ENCODE data around the gene VWA7. TPM values are rescaled to one million over a fixed set of nuclear protein-coding genes. Genes with fewer than 3 reads are reported as not detected.
"Not testable (repeated sequence)": the region's sequence is repeated elsewhere in the genome, so short reads cannot be mapped to it uniquely, and the experiment has no call there.

Gene VWA7
- total and polyA plus RNA-seq, 4 donors, result 1.8 to 4.3 (median 3.4) TPM

- not testable (repeated sequence) for H3K36me3 ChIP-seq (ENCODE audit: control insufficient read depth, insufficient read depth, low read length); DNase-seq (ENCODE audit: low read depth in 4 of 6, low spot score in 6 of 6); H3K27ac ChIP-seq (ENCODE audit: low read depth, low read length); H3K27me3 ChIP-seq (ENCODE audit: control insufficient read depth, insufficient read depth, low read length); H3K9me3 ChIP-seq (ENCODE audit: control insufficient read depth, insufficient read depth, low read length)
- Histone ChIP-seq H3K4me3 (ENCODE audit: low read depth, low read length) (peak overlapping the region; percentile 43), H3K4me1 (ENCODE audit: control insufficient read depth, insufficient read depth, low read length) (peaks cover 40% of the 10 kb centered on the region)
- 85% methylated on average over 5 of the region's 8 CpGs for WGBS (ENCODE audit: insufficient coverage)
These were observed 40.9 kb upstream of the VWA7 start for GRCh38 chr6:31817929-31818511.

- 82% methylated on average over 7 of the region's 37 CpGs for WGBS (ENCODE audit: insufficient coverage)
- H3K4me1 ChIP-seq (ENCODE audit: control insufficient read depth, insufficient read depth, low read length), result peaks cover 35% of the 10 kb centered on the region
- not testable (repeated sequence) for DNase-seq (ENCODE audit: low read depth in 4 of 6, low spot score in 6 of 6)
These were observed 40.2 kb upstream of the VWA7 start for GRCh38 chr6:31817133-31817928.

GRCh38 chr6:31815025-31815838 is 38.1 kb upstream of the VWA7 start, which contains the start of the genes HSPA1A and HSPA1L:
HSPA1A (plus strand) TSS chr6:31815543; CDS start chr6:31815757, 214 bp downstream.
HSPA1L (minus strand) TSS chr6:31815283; CDS start chr6:31811972, 3,311 bp downstream.
- peak; percentile 93 to 99 (median 98) for DNase-seq (ENCODE audit: low read depth in 4 of 6, low spot score in 6 of 6)
- H3K4me3 ChIP-seq (ENCODE audit: low read depth, low read length), result peak within 1 kb of the TSS; percentile 77
- no peaks in the 10 kb centered on the region for H3K9me3 ChIP-seq (ENCODE audit: control insufficient read depth, insufficient read depth, low read length)
- 0% methylated on average over 45 of the region's 56 CpGs for WGBS (ENCODE audit: insufficient coverage)
- H3K36me3 ChIP-seq (ENCODE audit: control insufficient read depth, insufficient read depth, low read length), result peaks cover 8% of the 10 kb centered on the region
- no peaks in the 10 kb centered on the region for H3K27me3 ChIP-seq (ENCODE audit: control insufficient read depth, insufficient read depth, low read length)
- peaks cover 23% of the 10 kb centered on the region for H3K4me1 ChIP-seq (ENCODE audit: control insufficient read depth, insufficient read depth, low read length)
- peak within 1 kb of the TSS; percentile 100 for H3K27ac ChIP-seq (ENCODE audit: low read depth, low read length)

More at GRCh38 chr6:31817133-31817928, 40.2 kb upstream of the VWA7 start:
- not testable (repeated sequence) for H3K9me3 ChIP-seq (ENCODE audit: control insufficient read depth, insufficient read depth, low read length); H3K36me3 ChIP-seq (ENCODE audit: control insufficient read depth, insufficient read depth, low read length); H3K27me3 ChIP-seq (ENCODE audit: control insufficient read depth, insufficient read depth, low read length)
- Histone ChIP-seq H3K4me3 (ENCODE audit: low read depth, low read length) (peak overlapping the region; percentile 43), H3K27ac (ENCODE audit: low read depth, low read length) (peak overlapping the region; percentile 27)

GRCh38 chr6:31814677-31815024 is 37.5 kb upstream of the VWA7 start:
- no peaks in the 10 kb centered on the region for H3K9me3 ChIP-seq (ENCODE audit: control insufficient read depth, insufficient read depth, low read length)
- H3K27ac ChIP-seq (ENCODE audit: low read depth, low read length), result peak overlapping the region; percentile 100
- H3K4me1 ChIP-seq (ENCODE audit: control insufficient read depth, insufficient read depth, low read length), result peaks cover 23% of the 10 kb centered on the region
- peak overlapping the region; percentile 77 for H3K4me3 ChIP-seq (ENCODE audit: low read depth, low read length)
- no peaks in the 10 kb centered on the region for H3K27me3 ChIP-seq (ENCODE audit: control insufficient read depth, insufficient read depth, low read length)
- WGBS (ENCODE audit: insufficient coverage), result 0% methylated on average over 12 of the region's 13 CpGs
- peaks cover 8% of the 10 kb centered on the region for H3K36me3 ChIP-seq (ENCODE audit: control insufficient read depth, insufficient read depth, low read length)
- DNase-seq (ENCODE audit: low read depth in 4 of 6, low spot score in 6 of 6), result peak; percentile 90 to 99 (median 92)

GRCh38 chr6:31813465-31813849 is 36.3 kb upstream of the VWA7 start:
- Histone ChIP-seq H3K27me3 (ENCODE audit: control insufficient read depth, insufficient read depth, low read length) (no peaks in the 10 kb centered on the region), H3K4me1 (ENCODE audit: control insufficient read depth, insufficient read depth, low read length) (peaks cover 16% of the 10 kb centered on the region), H3K9me3 (ENCODE audit: control insufficient read depth, insufficient read depth, low read length) (no peaks in the 10 kb centered on the region), H3K4me3 (ENCODE audit: low read depth, low read length) (no peak overlapping the region), H3K36me3 (ENCODE audit: control insufficient read depth, insufficient read depth, low read length) (peaks cover 8% of the 10 kb centered on the region), H3K27ac (ENCODE audit: low read depth, low read length) (peak overlapping the region; percentile 100)
- no CpG with 5 or more reads among the region's 7 CpGs for WGBS (ENCODE audit: insufficient coverage)
- no peak for DNase-seq (ENCODE audit: low read depth in 4 of 6, low spot score in 6 of 6)

- Histone ChIP-seq H3K36me3 (ENCODE audit: control insufficient read depth, insufficient read depth, low read length) (peaks cover 8% of the 10 kb centered on the region), H3K4me1 (ENCODE audit: control insufficient read depth, insufficient read depth, low read length) (peaks cover 14% of the 10 kb centered on the region), H3K27ac (ENCODE audit: low read depth, low read length) (no peak overlapping the region), H3K9me3 (ENCODE audit: control insufficient read depth, insufficient read depth, low read length) (no peaks in the 10 kb centered on the region), H3K4me3 (ENCODE audit: low read depth, low read length) (no peak overlapping the region), H3K27me3 (ENCODE audit: control insufficient read depth, insufficient read depth, low read length) (no peaks in the 10 kb centered on the region)
- DNase-seq (ENCODE audit: low read depth in 4 of 6, low spot score in 6 of 6), result no peak
- 89% methylated on average over 12 of the region's 12 CpGs for WGBS (ENCODE audit: insufficient coverage)
These were observed 34.5 kb upstream of the VWA7 start for GRCh38 chr6:31811645-31812044.

GRCh38 chr6:31808599-31808998 is 31.5 kb upstream of the VWA7 start:
- H3K9me3 ChIP-seq (ENCODE audit: control insufficient read depth, insufficient read depth, low read length); H3K27ac ChIP-seq (ENCODE audit: low read depth, low read length); DNase-seq (ENCODE audit: low read depth in 4 of 6, low spot score in 6 of 6); H3K27me3 ChIP-seq (ENCODE audit: control insufficient read depth, insufficient read depth, low read length); H3K4me3 ChIP-seq (ENCODE audit: low read depth, low read length): not testable (repeated sequence)
- 93% methylated on average over 3 of the region's 10 CpGs for WGBS (ENCODE audit: insufficient coverage)
- H3K36me3 ChIP-seq (ENCODE audit: control insufficient read depth, insufficient read depth, low read length), result peaks cover 13% of the 10 kb centered on the region
- H3K4me1 ChIP-seq (ENCODE audit: control insufficient read depth, insufficient read depth, low read length), result peaks cover 17% of the 10 kb centered on the region

- peaks cover 17% of the 10 kb centered on the region for H3K4me1 ChIP-seq (ENCODE audit: control insufficient read depth, insufficient read depth, low read length)
- peak within 1 kb of the TSS; percentile 85 for H3K4me3 ChIP-seq (ENCODE audit: low read depth, low read length)
- H3K27me3 ChIP-seq (ENCODE audit: control insufficient read depth, insufficient read depth, low read length), result no peaks in the 10 kb centered on the region
- peaks cover 27% of the 10 kb centered on the region for H3K36me3 ChIP-seq (ENCODE audit: control insufficient read depth, insufficient read depth, low read length)
- under 1% methylated on average over 36 of the region's 51 CpGs for WGBS (ENCODE audit: insufficient coverage)
- peak within 1 kb of the TSS; percentile 95 for H3K27ac ChIP-seq (ENCODE audit: low read depth, low read length)
- no peaks in the 10 kb centered on the region for H3K9me3 ChIP-seq (ENCODE audit: control insufficient read depth, insufficient read depth, low read length)
- peak; percentile 86 to 99 (median 96) for DNase-seq (ENCODE audit: low read depth in 4 of 6, low spot score in 6 of 6)
These were observed 29.5 kb upstream of the VWA7 start, which contains the start of gene LSM2 for GRCh38 chr6:31806470-31807272. LSM2 (minus strand) TSS chr6:31806966; CDS start chr6:31806757, 209 bp downstream.
